Panc1 (cell line): ENCODE data around the gene ATXN7.

Experiments used
- POLR2AphosphoS5 ChIP-seq: IDR thresholded peaks from 2 replicates; pipeline ENCODE4 v1.6.1; 2012; ENCODE audit warnings: mild to moderate bottlenecking, low read depth, low read length, moderate library complexity
- SIN3A ChIP-seq: IDR thresholded peaks from 2 replicates; pipeline ENCODE4 v1.6.1; 2012; ENCODE audit warnings: low read depth, mild to moderate bottlenecking, low read length, moderate library complexity, borderline replicate concordance; ENCODE audit not compliant: insufficient read depth
- TF ChIP-seq, protein P1 (sequence below): fragments of 450-650 bp; IDR thresholded peaks from 2 replicates; pipeline ENCODE4 v1.5.1; 2017; ENCODE audit warnings: mild to moderate bottlenecking
- TF ChIP-seq, protein P2 (sequence below), 2 experiments: IDR thresholded peaks; 2 replicates each; pipeline ENCODE4 v1.6.1; 2011 to 2012; ENCODE audit warnings: low read depth in 2 of 2, control low read depth in 1 of 2, low read length in 1 of 2, mild to moderate bottlenecking in 1 of 2, moderate library complexity in 1 of 2; ENCODE audit not compliant: insufficient read depth in 1 of 2

DNA sequence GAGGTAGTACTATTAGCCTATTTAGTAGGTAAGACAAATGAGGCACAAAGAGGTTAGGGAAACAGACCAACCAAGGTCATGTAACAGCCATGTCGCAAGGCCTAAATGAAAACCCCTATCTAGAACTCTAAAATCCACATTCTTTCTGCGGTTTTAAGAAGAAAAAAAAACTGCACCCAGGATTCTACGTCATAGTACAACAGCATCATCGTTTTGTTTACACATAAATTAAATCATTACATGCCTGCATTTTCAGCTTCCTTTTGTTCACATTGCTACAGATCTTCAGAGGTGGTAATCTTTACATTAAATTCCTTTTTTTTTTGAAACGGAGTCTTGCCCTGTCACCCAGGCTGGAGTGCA, 160.2 kb downstream of the ATXN7 start:
- TF ChIP-seq, protein P1, sequence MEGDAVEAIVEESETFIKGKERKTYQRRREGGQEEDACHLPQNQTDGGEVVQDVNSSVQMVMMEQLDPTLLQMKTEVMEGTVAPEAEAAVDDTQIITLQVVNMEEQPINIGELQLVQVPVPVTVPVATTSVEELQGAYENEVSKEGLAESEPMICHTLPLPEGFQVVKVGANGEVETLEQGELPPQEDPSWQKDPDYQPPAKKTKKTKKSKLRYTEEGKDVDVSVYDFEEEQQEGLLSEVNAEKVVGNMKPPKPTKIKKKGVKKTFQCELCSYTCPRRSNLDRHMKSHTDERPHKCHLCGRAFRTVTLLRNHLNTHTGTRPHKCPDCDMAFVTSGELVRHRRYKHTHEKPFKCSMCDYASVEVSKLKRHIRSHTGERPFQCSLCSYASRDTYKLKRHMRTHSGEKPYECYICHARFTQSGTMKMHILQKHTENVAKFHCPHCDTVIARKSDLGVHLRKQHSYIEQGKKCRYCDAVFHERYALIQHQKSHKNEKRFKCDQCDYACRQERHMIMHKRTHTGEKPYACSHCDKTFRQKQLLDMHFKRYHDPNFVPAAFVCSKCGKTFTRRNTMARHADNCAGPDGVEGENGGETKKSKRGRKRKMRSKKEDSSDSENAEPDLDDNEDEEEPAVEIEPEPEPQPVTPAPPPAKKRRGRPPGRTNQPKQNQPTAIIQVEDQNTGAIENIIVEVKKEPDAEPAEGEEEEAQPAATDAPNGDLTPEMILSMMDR = no peak
- TF ChIP-seq SIN3A (no peak), POLR2AphosphoS5 (no peak)
- TF ChIP-seq, protein P2, sequence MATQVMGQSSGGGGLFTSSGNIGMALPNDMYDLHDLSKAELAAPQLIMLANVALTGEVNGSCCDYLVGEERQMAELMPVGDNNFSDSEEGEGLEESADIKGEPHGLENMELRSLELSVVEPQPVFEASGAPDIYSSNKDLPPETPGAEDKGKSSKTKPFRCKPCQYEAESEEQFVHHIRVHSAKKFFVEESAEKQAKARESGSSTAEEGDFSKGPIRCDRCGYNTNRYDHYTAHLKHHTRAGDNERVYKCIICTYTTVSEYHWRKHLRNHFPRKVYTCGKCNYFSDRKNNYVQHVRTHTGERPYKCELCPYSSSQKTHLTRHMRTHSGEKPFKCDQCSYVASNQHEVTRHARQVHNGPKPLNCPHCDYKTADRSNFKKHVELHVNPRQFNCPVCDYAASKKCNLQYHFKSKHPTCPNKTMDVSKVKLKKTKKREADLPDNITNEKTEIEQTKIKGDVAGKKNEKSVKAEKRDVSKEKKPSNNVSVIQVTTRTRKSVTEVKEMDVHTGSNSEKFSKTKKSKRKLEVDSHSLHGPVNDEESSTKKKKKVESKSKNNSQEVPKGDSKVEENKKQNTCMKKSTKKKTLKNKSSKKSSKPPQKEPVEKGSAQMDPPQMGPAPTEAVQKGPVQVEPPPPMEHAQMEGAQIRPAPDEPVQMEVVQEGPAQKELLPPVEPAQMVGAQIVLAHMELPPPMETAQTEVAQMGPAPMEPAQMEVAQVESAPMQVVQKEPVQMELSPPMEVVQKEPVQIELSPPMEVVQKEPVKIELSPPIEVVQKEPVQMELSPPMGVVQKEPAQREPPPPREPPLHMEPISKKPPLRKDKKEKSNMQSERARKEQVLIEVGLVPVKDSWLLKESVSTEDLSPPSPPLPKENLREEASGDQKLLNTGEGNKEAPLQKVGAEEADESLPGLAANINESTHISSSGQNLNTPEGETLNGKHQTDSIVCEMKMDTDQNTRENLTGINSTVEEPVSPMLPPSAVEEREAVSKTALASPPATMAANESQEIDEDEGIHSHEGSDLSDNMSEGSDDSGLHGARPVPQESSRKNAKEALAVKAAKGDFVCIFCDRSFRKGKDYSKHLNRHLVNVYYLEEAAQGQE (IDR thresholded peaks at IDR 0.05; ENCODE audit: insufficient read depth in 1 of 2, low read depth in 2 of 2, low read length in 1 of 2) = no peak
